GM21529 (cell line): ENCODE data around the gene ARID4B.
A peak's percentile ranks its signal among the peaks of the same experiment; 100 is the strongest.

Source experiments
- ATAC-seq: cut with Tn5 transposase; IDR thresholded peaks from one replicate; pipeline ENCODE4 v1.9.1; 2021; ENCODE audit not compliant: unreplicated experiment

ARID4B gene

DNA sequence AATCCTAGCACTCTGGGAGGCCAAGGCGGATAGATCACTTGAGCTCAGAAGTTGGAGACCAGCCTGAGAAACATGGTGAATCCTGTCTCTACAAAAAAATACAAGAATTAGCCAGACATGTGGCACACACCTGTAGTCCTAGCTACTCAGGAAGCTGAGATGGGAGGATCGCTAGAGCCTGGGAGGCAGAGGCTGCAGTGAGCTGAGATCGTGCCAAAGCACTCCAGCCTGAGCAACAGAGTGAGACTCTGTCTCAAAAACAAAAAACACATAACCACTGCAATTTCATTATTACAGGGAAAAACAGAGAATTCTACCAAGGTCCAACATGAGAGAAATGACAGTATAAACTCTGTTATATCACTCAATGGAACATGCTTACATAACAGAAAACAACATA lies 194.9 kb downstream of the ARID4B start:
- ATAC-seq = no peak

DNA sequence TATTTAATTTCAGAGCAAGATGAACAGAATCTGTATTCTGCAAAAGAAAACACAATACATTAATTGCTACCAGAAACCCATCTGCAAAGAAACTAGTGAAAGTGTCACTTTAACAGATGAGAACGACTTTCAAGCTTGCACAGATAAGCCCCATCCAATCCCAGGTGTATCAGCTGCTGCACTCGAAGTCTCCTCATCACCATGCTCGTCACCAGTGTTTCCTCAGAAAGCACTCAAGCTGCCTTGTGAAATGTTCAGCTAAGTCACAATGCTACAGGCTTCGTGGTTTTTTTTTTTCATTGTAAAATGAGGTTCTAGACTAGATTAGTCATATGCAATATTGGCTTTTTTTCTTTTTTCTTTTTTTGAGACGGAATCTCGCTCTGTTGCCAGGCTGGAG lies 196.0 kb downstream of the ARID4B start:
- no peak for ATAC-seq

- ATAC-seq = no peak
Observed at GRCh38 chr1:235130766-235131270, 197.2 kb downstream of the ARID4B start.

GRCh38 chr1:235129774-235130570 lies 198.0 kb downstream of the ARID4B start:
- ATAC-seq = no peak

GRCh38 chr1:235128456-235129328 lies 199.3 kb downstream of the ARID4B start, which contains the start of gene TOMM20:
Gene TOMM20 (minus strand): TSS chr1:235128837. CDS start chr1:235128715, 122 bp downstream.
- peak; percentile 93 for ATAC-seq

DNA sequence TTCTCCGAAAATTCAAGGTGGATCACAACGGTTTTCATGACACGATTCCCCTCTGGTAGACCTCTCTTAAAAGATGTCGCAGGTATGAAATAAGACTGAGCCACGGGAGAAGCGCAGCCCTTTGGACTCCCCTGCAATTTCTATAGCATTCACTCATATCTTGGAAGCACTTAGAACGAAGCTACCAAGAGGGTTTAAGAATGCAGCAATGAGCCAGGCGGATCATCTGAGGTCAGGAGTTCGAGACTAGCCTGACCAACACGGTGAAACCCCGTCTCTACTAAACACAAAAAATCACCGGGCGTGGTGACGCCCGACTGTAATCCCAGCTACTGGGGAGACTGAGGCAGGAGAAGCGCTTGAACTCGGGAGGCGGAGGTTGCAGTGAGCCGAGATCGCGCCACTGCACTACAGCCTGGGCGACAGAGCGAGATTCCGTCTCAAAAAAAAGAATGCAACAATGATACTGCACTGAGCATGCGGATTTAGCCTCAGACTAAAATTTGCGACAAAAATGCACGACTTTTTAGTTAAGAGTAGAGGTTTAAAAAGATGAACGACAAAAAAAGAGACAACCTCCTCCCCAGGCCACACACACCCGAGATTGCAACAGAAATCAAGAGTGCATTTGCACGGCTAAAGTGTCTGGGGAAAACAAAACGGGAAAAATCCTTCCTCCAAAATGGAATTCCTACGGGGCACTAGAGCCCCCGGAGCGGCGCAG lies 200.1 kb downstream of the ARID4B start:
- ATAC-seq = no peak

DNA sequence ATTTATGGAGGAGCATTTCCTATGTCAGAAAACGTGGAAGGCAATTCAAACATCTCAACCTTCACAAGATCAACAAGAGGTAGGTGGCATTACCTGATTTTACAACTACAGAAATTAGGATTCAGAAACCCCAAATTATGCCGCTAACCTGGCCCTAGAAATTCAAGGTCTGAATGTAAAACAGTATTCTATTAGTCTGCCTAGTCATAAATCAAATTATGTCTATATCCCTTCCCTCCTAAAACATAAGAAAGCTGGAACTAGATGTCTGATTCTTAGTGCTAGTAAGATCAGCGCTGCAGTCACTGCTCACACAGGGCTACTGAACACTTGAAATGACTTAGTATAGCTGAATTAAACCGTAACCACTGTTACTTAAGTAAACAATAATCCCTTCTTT lies 200.8 kb downstream of the ARID4B start:
- ATAC-seq = no peak

DNA sequence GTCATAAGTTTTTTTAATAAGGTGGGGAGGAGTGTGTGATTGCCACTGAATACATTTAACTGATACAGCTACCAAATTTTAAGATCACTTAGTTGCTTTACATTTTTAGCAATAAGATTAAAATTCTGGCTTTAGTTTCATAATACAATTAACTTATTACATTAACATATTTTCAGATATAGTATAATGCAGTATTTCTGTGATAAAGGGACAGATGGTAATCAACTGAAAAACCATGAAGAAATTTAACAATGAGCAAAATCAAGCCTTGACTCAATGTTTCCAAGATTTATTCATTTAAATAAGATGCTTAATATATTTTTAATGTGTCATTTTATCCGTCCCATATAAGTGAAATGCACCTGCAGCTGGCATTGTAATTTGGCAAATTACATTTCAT lies 203.3 kb downstream of the ARID4B start:
- no peak for ATAC-seq

DNA sequence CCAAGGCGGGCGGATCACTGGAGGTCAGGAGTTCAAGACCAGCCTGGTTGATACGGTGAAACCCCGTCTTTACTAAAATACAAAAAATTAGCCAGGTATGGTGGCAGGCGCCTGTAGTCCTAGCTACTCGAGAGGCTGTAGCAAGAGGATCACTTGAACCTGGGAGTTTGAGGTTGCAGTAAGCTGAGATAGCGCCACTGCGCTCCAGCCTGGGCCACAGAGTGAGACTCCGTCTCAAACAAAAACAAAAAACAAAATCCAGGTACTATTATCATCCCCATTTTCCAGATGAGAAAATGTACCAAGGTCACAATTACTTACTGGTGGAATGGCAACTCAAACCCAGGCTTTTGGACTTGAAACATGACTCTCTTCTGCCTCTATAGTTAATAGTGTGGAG lies 203.9 kb downstream of the ARID4B start:
- no peak for ATAC-seq

DNA sequence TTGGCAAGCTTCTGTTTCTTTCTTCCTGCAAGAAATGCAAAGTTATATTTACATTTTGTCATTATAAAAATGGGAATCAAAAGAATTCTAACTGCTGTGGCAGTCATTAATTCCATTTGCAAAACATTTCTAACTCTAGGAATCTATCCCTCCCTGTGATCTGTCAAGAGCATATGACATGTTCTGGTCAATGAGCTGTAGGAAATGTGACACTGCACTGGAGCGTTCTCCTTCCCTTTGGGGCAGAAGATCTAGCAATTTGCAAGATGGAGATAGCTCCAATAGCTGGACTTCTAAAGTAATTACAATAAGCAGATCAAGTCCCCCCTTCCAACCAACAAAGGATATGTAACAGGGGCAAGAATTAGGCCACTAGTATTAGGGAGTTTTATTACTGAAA lies 205.6 kb downstream of the ARID4B start:
- ATAC-seq = no peak
